ENCODE measurements around the gene PATJ. TPM values are rescaled to one million over a fixed set of nuclear protein-coding genes. Genes with fewer than 3 reads are reported as not detected.

Gene PATJ
- total and polyA plus RNA-seq, 2 of the 13 experiments (the other 11 are each of a cell fraction or from before 2014, with no cell fraction given), result 6.2 to 16.8 TPM

DNA sequence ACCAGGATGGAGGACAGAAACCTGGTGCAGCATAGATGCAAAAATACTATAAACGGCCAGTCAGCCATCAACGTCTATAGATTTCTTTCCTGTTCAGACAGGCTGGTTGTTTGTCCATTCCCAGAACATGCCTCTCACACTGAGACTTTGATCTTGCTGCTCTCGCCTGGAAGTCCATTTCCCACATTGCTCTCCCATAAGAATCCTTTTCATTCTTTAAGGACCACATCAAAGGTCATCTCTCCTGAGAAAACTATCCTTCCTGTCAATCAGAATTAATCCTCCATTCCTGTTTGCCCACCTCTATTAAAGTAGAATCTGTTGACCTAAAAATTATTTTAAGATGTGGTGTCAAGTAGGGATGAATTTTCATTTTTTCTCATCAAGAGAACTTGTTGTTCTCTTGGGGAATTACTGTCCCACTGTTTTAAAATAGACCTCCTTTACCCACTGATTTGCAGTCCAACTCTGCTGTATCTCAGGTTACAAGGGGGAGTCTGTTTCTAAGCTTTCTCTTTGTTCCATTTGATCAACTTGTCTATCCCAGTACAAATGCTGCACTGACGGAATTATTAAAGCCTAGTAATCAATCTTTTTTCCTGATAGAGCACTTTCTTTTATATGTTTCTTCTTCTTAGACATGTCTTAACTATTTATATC lies 172.7 kb downstream of the PATJ start (continued):
- TF ChIP-seq, protein P1, sequence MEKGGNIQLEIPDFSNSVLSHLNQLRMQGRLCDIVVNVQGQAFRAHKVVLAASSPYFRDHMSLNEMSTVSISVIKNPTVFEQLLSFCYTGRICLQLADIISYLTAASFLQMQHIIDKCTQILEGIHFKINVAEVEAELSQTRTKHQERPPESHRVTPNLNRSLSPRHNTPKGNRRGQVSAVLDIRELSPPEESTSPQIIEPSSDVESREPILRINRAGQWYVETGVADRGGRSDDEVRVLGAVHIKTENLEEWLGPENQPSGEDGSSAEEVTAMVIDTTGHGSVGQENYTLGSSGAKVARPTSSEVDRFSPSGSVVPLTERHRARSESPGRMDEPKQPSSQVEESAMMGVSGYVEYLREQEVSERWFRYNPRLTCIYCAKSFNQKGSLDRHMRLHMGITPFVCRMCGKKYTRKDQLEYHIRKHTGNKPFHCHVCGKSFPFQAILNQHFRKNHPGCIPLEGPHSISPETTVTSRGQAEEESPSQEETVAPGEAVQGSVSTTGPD (CRISPR knock-in tag; IDR thresholded peaks at IDR 0.05), result no peak
- TF ChIP-seq MXD4 (CRISPR knock-in tag; IDR thresholded peaks at IDR 0.05) (no peak), HDAC6 (IDR thresholded peaks at IDR 0.05; ENCODE audit: low read depth, low read length) (no peak), TCF12 (IDR thresholded peaks at IDR 0.05) (no peak), TCF12 (CRISPR knock-in tag; IDR thresholded peaks at IDR 0.05) (no peak), ZNF331 (CRISPR knock-in tag; IDR thresholded peaks at IDR 0.05) (peak; percentile 81; the same call in 1 of the 2 replicates), FOXA1 (IDR thresholded peaks at IDR 0.05) (no peak), FOXA1 (CRISPR knock-in tag; IDR thresholded peaks at IDR 0.05) (peak; percentile 26; the same call in 1 of the 2 replicates), ZSCAN21 (CRISPR knock-in tag; IDR thresholded peaks at IDR 0.05; ENCODE audit: borderline replicate concordance) (no peak), SIX4 (CRISPR knock-in tag; IDR thresholded peaks at IDR 0.05) (peak; percentile 50; the same call in 1 of the 2 replicates), TARDBP (CRISPR knock-in tag; IDR thresholded peaks at IDR 0.05) (peak; percentile 52; the same call in 1 of the 2 replicates), ZNF496 (CRISPR knock-in tag; IDR thresholded peaks at IDR 0.05; ENCODE audit: insufficient replicate concordance) (no peak), RXRA (CRISPR knock-in tag; IDR thresholded peaks at IDR 0.05) (no peak; the same call in 1 of the 2 replicates), ATAD3A (CRISPR knock-in tag; IDR thresholded peaks at IDR 0.05) (no peak)
- TF ChIP-seq, protein P2, sequence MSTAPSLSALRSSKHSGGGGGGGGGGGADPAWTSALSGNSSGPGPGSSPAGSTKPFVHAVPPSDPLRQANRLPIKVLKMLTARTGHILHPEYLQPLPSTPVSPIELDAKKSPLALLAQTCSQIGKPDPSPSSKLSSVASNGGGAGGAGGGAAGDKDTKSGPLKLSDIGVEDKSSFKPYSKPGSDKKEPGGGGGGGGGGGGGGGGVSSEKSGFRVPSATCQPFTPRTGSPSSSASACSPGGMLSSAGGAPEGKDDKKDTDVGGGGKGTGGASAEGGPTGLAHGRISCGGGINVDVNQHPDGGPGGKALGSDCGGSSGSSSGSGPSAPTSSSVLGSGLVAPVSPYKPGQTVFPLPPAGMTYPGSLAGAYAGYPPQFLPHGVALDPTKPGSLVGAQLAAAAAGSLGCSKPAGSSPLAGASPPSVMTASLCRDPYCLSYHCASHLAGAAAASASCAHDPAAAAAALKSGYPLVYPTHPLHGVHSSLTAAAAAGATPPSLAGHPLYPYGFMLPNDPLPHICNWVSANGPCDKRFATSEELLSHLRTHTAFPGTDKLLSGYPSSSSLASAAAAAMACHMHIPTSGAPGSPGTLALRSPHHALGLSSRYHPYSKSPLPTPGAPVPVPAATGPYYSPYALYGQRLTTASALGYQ (CRISPR knock-in tag; IDR thresholded peaks at IDR 0.05), result peak; percentile 35; the same call in 1 of the 2 replicates
- TF ChIP-seq, protein P3, sequence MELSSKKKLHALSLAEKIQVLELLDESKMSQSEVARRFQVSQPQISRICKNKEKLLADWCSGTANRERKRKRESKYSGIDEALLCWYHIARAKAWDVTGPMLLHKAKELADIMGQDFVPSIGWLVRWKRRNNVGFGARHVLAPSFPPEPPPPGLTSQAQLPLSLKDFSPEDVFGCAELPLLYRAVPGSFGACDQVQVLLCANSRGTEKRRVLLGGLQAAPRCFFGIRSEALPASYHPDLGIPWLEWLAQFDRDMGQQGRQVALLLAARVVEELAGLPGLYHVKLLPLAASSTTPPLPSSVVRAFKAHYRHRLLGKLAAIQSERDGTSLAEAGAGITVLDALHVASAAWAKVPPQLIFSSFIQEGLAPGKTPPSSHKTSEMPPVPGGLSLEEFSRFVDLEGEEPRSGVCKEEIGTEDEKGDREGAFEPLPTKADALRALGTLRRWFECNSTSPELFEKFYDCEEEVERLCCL (CRISPR knock-in tag; IDR thresholded peaks at IDR 0.05; ENCODE audit: borderline replicate concordance), result no peak
- TF ChIP-seq, protein P4, sequence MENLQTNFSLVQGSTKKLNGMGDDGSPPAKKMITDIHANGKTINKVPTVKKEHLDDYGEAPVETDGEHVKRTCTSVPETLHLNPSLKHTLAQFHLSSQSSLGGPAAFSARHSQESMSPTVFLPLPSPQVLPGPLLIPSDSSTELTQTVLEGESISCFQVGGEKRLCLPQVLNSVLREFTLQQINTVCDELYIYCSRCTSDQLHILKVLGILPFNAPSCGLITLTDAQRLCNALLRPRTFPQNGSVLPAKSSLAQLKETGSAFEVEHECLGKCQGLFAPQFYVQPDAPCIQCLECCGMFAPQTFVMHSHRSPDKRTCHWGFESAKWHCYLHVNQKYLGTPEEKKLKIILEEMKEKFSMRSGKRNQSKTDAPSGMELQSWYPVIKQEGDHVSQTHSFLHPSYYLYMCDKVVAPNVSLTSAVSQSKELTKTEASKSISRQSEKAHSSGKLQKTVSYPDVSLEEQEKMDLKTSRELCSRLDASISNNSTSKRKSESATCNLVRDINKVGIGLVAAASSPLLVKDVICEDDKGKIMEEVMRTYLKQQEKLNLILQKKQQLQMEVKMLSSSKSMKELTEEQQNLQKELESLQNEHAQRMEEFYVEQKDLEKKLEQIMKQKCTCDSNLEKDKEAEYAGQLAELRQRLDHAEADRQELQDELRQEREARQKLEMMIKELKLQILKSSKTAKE (CRISPR knock-in tag; IDR thresholded peaks at IDR 0.05; ENCODE audit: borderline replicate concordance), result no peak
- TF ChIP-seq, protein P5, sequence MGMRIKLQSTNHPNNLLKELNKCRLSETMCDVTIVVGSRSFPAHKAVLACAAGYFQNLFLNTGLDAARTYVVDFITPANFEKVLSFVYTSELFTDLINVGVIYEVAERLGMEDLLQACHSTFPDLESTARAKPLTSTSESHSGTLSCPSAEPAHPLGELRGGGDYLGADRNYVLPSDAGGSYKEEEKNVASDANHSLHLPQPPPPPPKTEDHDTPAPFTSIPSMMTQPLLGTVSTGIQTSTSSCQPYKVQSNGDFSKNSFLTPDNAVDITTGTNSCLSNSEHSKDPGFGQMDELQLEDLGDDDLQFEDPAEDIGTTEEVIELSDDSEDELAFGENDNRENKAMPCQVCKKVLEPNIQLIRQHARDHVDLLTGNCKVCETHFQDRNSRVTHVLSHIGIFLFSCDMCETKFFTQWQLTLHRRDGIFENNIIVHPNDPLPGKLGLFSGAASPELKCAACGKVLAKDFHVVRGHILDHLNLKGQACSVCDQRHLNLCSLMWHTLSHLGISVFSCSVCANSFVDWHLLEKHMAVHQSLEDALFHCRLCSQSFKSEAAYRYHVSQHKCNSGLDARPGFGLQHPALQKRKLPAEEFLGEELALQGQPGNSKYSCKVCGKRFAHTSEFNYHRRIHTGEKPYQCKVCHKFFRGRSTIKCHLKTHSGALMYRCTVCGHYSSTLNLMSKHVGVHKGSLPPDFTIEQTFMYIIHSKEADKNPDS (CRISPR knock-in tag; IDR thresholded peaks at IDR 0.05), result no peak
- TF ChIP-seq, protein P6, sequence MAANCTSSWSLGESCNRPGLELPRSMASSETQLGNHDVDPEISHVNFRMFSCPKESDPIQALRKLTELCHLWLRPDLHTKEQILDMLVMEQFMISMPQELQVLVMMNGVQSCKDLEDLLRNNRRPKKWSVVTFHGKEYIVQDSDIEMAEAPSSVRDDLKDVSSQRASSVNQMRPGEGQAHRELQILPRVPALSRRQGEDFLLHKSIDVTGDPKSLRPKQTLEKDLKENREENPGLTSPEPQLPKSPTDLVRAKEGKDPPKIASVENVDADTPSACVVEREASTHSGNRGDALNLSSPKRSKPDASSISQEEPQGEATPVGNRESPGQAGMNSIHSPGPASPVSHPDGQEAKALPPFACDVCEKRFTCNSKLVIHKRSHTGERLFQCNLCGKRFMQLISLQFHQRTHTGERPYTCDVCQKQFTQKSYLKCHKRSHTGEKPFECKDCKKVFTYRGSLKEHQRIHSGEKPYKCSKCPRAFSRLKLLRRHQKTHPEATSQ (CRISPR knock-in tag; IDR thresholded peaks at IDR 0.05; ENCODE audit: borderline replicate concordance), result no peak
